ENCODE data around the gene WNK2. TPM values are rescaled to one million over a fixed set of nuclear protein-coding genes. Genes with fewer than 3 reads are reported as not detected.
A peak's percentile ranks its signal among the peaks of the same experiment; 100 is the strongest.

The WNK2 gene
- total RNA-seq, 1 donor from 2014 or later: 218 TPM

DNA sequence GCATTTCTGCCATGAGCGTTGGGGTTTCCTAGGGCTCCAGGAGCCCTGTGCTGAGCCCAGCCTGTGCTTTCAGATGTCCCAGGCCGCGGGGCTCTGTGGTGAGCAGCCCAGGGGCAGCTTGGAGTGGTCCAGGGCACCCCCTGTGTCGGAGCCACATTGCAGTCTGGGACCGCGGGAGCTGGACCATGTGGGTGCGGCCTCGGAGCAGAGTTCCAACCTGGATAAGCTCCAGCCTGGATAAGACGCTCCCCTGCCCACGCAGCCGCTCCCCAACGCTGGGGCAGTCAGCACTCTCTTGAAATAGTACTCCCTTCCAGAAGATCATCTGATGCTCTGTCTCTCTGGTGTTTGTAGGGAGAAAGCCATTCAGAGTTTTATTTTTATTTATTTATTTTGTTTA lies 111.1 kb downstream of the WNK2 start:
- DNase-seq: no peak
- H3K9me3 ChIP-seq (replicated peaks): no peaks in the 10 kb centered on the region
- H3K36me3 ChIP-seq: peaks cover 13% of the 10 kb centered on the region
- H3K27ac ChIP-seq (replicated peaks): no peak overlapping the region
- H3K4me1 ChIP-seq: peaks cover 40% of the 10 kb centered on the region
- TF ChIP-seq, protein P1, sequence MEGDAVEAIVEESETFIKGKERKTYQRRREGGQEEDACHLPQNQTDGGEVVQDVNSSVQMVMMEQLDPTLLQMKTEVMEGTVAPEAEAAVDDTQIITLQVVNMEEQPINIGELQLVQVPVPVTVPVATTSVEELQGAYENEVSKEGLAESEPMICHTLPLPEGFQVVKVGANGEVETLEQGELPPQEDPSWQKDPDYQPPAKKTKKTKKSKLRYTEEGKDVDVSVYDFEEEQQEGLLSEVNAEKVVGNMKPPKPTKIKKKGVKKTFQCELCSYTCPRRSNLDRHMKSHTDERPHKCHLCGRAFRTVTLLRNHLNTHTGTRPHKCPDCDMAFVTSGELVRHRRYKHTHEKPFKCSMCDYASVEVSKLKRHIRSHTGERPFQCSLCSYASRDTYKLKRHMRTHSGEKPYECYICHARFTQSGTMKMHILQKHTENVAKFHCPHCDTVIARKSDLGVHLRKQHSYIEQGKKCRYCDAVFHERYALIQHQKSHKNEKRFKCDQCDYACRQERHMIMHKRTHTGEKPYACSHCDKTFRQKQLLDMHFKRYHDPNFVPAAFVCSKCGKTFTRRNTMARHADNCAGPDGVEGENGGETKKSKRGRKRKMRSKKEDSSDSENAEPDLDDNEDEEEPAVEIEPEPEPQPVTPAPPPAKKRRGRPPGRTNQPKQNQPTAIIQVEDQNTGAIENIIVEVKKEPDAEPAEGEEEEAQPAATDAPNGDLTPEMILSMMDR (IDR thresholded peaks at IDR 0.05; ENCODE audit: borderline replicate concordance): no peak
- no peak overlapping the region for H3K4me3 ChIP-seq
- H3K27me3 ChIP-seq (ENCODE audit: low read depth): peaks cover 12% of the 10 kb centered on the region
- intact Hi-C loops (cut with micrococcal nuclease): no loop called here

DNA sequence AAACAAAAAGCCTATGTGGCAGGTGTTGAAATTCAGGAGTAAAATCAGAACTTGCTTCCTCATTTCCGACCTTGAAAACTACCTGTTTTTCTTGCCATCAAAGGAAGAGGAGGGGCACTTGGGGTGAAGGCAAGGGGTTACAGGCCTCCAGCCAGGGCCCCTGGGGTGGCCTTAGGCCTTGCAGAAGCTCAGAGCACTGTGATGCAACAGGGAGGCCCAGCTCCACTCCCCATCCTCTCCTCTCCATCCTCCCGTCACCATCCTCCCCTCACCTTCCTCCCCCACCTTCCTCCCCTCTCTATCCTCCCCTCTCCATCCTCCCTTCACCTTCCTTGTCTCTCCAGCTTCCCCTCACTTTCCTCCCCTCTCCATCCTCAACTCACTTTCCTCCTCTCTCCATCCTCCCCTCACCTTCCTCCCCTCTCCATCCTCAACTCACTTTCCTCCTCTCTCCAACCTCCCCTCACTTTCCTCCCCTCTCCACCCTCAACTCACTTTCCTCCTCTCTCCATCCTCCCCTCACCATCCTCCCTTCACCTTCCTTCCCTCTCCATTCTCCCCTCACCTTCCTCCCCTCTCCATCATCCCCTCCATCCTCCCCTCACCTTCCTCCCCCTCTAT lies 111.6 kb downstream of the WNK2 start:
- DNase-seq: no peak
- no peak overlapping the region for H3K27ac ChIP-seq (replicated peaks)
- no peak overlapping the region for H3K4me3 ChIP-seq
- intact Hi-C loops (cut with micrococcal nuclease): no loop called here
- H3K27me3 ChIP-seq (ENCODE audit: low read depth): peaks cover 12% of the 10 kb centered on the region
- H3K36me3 ChIP-seq: peaks cover 13% of the 10 kb centered on the region
- TF ChIP-seq, protein P1 (IDR thresholded peaks at IDR 0.05; ENCODE audit: borderline replicate concordance): no peak
- H3K9me3 ChIP-seq (replicated peaks): no peaks in the 10 kb centered on the region
- H3K4me1 ChIP-seq: peaks cover 46% of the 10 kb centered on the region

DNA sequence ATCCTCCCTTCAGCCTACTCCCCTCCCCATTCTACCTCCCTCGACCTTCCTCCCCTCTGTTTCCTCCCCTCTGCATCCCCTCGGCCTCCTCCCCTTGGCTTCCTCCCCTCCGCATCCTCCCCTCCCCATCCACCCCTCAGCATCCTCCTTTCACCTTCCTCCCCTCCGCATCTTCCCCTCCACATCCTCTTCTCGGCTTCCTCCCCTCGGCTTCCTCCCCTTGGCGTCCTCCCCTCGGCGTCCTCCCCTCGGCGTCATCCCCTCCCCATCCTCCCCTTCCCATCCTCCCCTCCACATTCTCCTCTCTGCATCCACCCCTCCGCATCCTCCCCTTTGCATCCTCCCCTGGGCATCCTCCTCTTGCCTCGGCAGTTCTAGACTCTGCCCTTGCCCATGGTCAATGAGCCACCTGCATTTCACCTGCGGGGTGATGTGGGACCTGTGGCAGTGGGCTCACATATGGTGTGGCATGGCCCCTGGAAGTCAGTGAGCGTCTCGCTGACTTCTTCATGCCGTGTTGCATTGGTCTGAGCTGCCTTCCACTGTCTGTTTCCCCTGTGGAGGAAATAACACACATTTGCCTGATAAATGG lies 113.0 kb downstream of the WNK2 start:
- TF ChIP-seq, protein P1 (IDR thresholded peaks at IDR 0.05; ENCODE audit: borderline replicate concordance): no peak
- Histone ChIP-seq H3K4me3 (no peak overlapping the region), H3K9me3 (replicated peaks) (no peaks in the 10 kb centered on the region), H3K36me3 (peaks cover 13% of the 10 kb centered on the region), H3K27me3 (ENCODE audit: low read depth) (peaks cover 12% of the 10 kb centered on the region), H3K27ac (replicated peaks) (no peak overlapping the region), H3K4me1 (peaks cover 55% of the 10 kb centered on the region)
- intact Hi-C loops (cut with micrococcal nuclease): no loop called here
- no peak for DNase-seq

DNA sequence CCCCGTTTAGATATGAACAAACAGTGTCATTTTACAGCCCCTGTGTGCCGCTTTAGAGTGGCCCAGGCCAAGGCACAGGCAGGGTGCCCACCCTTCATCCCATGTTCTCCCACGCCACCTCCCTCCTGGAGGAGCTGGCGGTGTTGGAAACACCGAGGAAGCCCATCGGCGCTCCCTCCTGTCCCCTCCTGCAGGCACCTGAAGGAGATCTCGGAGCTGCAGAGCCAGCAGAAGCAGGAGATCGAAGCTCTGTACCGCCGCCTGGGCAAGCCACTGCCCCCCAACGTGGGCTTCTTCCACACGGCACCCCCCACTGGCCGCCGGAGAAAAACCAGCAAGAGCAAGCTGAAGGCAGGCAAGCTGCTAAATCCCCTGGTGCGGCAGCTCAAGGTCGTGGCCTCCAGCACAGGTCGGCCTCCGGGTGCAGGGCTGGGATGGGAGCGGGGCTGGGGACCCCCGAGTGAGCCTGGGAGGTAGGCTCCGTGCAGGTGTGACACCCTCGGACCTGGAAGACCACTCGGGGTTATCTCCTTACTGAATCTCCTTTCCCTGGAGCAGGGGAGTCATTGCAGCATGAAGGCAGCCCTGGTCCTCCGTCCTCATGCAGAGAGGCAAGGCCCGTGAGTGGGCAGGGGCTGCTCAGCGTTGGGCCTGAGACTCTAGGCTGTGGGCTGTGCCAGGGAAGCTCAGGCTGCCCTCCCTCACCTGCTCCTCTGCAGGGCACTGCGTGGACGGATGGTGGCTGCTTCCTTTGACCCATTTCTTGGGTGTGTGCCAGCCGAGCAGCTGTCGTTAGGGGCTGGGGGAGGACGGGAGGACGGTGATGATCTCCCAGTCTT lies 113.9 kb downstream of the WNK2 start:
- no peak overlapping the region for H3K27ac ChIP-seq (replicated peaks)
- H3K27me3 ChIP-seq (ENCODE audit: low read depth): peaks cover 12% of the 10 kb centered on the region
- intact Hi-C loops (cut with micrococcal nuclease): no loop called here
- H3K4me3 ChIP-seq: no peak overlapping the region
- TF ChIP-seq, protein P1 (IDR thresholded peaks at IDR 0.05; ENCODE audit: borderline replicate concordance): no peak
- DNase-seq: no peak
- H3K4me1 ChIP-seq: peaks cover 62% of the 10 kb centered on the region
- H3K9me3 ChIP-seq (replicated peaks): no peaks in the 10 kb centered on the region
- H3K36me3 ChIP-seq: peaks cover 7% of the 10 kb centered on the region

DNA sequence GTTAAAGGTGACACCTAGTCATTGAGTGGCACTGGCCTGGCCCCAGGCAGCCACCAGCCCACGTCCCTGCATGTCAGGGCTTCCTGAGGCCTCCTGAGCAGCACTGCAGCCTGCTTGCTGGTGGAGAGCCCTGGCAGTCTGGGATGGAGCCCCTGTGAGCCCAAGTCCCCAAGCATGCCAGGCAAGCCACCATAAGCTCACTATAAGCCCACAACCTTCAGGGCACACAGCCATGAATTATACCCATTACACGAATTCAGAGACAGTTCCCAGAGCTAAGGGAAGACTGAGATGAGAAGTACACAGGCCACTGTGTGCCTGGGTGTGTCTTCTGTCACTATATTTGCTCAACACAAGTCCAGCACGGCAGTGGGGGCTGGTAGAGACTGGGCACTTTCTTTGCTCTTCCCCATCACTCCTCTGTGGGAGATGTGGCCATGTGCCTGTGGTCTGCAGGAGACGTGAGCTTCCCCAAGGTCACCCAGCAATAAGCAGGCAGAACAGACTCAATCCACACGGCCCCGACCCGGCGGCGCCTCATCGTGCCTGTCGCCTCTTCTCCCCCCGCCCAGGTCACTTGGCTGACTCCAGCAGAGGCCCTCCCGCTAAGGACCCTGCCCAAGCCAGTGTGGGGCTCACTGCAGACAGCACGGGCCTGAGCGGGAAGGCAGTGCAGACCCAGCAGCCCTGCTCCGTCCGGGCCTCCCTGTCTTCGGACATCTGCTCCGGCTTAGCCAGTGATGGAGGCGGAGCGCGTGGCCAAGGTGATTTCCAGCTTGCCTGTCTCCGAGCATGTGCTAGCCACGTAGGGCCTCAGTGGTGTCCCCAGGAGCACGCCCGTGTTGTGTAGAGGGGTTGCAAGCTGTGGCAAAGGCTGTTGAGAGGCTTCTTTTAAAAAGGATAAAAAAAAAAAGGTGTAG lies 114.8 kb downstream of the WNK2 start:
- Histone ChIP-seq H3K27me3 (ENCODE audit: low read depth) (peaks cover 12% of the 10 kb centered on the region), H3K4me3 (no peak overlapping the region), H3K36me3 (peaks cover 5% of the 10 kb centered on the region), H3K27ac (replicated peaks) (peak overlapping the region; percentile 8), H3K9me3 (replicated peaks) (no peaks in the 10 kb centered on the region), H3K4me1 (peaks cover 71% of the 10 kb centered on the region)
- TF ChIP-seq, protein P1 (IDR thresholded peaks at IDR 0.05; ENCODE audit: borderline replicate concordance): no peak
- no peak for DNase-seq
- intact Hi-C loops (cut with micrococcal nuclease): no loop called here

Data from left ventricle myocardium inferior (tissue), 1 donor.